HG03039 (cell line): ENCODE data around the gene OR10AD1.
A peak's percentile ranks its signal among the peaks of the same experiment; 100 is the strongest.
"Not testable (repeated sequence)": the region's sequence is repeated elsewhere in the genome, so short reads cannot be mapped to it uniquely, and the experiment has no call there.

Experiments used
- ATAC-seq: cut with Tn5 transposase; IDR thresholded peaks from one replicate; pipeline ENCODE4 v1.9.1; 2021; ENCODE audit warnings: mild to moderate bottlenecking, moderate library complexity; ENCODE audit not compliant: unreplicated experiment

The OR10AD1 gene

DNA sequence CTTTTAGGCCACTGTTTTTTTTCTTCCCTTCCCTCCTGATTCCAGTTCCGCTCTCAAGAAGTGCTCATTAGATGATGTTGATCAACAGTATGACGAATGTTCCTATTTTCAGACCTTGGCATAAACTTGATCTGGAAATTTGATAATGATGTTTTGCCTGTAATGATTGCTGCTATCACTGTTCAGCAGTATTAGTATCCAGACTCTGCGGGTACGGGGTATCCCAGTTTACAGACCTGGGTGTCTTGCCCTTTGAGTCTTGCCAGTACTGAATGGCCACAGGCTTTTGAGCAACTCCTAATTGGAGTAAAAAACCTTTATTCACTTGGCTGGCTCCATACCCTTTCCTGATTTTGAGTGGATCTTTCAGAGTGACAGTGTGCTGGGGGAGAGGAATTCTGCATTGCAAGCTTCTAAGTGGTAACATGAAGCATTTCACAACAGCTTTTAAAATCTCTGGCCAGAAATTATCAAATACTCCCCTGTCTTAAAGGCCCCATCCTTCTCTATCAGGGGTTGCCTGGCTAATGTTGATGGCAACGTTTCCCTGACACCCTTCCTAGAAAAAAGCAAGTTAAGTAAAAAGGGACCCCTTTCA, 39.8 kb downstream of the OR10AD1 start:
- no peak for ATAC-seq

- no peak for ATAC-seq
Observed at GRCh38 chr12:48160807-48161206, 42.3 kb downstream of the OR10AD1 start.

GRCh38 chr12:48160046-48160445, 43.0 kb downstream of the OR10AD1 start:
- ATAC-seq: no peak

DNA sequence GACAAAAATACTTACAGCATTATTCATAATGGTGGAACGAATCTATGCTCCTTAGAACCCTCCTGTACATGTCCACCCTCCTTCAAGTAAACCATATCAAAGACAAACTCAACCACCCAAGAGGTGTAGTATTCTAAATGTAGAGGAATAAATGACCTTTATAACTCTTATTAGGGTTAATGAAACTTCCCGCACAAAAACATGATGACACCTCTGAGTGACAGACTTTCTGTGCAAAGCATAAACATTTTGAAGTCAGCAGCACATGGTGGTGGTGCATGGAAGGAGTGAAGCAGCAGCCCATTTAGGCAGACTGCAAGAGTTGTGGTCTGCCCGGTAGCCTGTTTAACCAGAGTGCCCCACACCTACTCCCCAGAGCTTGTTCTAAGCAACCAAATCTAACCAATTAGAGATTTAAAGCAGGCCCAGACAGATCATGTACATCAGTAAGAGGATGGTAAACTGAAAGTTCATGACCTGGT, 45.2 kb downstream of the OR10AD1 start:
- ATAC-seq: peak; percentile 4

GRCh38 chr12:48157018-48157888, 45.8 kb downstream of the OR10AD1 start, which contains the start of gene ASB8:
TSS of gene ASB8 (minus strand) at chr12:48157515. CDS start at chr12:48153496, 4,019 bp downstream.
- ATAC-seq: peak; percentile 90

GRCh38 chr12:48156652-48157017, 46.5 kb downstream of the OR10AD1 start:
- ATAC-seq: no peak

GRCh38 chr12:48155786-48156185, 47.3 kb downstream of the OR10AD1 start:
- not testable (repeated sequence) for ATAC-seq
